Neutrophil (primary cell): ENCODE results near the gene DUSP9.
"Not testable (repeated sequence)": the region's sequence is repeated elsewhere in the genome, so short reads cannot be mapped to it uniquely, and the experiment has no call there.

Experiments used
- H3K27ac ChIP-seq: fragments of 200-600 bp; sonication (generic); 2 replicates; pipeline ENCODE4 v1.5.1; 2016; ENCODE audit warnings: mild to moderate bottlenecking, moderate library complexity
- H3K27me3 ChIP-seq: fragments of 200-600 bp; sonication (generic); 2 replicates; pipeline ENCODE4 v1.6.0; 2016; ENCODE audit warnings: mild to moderate bottlenecking
- H3K36me3 ChIP-seq: fragments of 200-600 bp; sonication (generic); 2 replicates; pipeline ENCODE4 v1.5.1; 2017
- H3K4me1 ChIP-seq, 2 experiments: fragments of 200-600 bp in 1 of 2; sonication (generic) in 1 of 2; 1 replicate in 1 of 2; 2 replicates in 1 of 2; pipeline versions ENCODE4 v1.5.1 to v1.6.1; 2013 to 2016; ENCODE audit warnings: low read depth in 1 of 2, low read length in 1 of 2, mild to moderate bottlenecking in 1 of 2, moderate library complexity in 1 of 2; ENCODE audit not compliant: control insufficient read depth in 1 of 2, insufficient read depth in 1 of 2
- H3K4me3 ChIP-seq, 2 experiments: fragments of 200-600 bp in 1 of 2; sonication (generic) in 1 of 2; 1 replicate in 1 of 2; 2 replicates in 1 of 2; pipeline ENCODE4 v1.5.1; 2013 to 2016; ENCODE audit warnings: low read depth in 1 of 2, low read length in 1 of 2, mild to moderate bottlenecking in 1 of 2, moderate library complexity in 1 of 2
- H3K9me3 ChIP-seq: fragments of 200-600 bp; sonication (generic); 2 replicates; pipeline ENCODE4 v1.5.1; 2016
- CTCF ChIP-seq: fragments of 200-600 bp; sonication (generic); IDR thresholded peaks from 2 replicates; pipeline ENCODE4 v1.5.1; 2016; ENCODE audit warnings: antibody characterized with exemption

Gene DUSP9

GRCh38 chrX:153601511-153602110 lies 45.4 kb upstream of the DUSP9 start:
- H3K27me3 ChIP-seq, result no peaks in the 10 kb centered on the region
- H3K27ac ChIP-seq, result no peak overlapping the region
- H3K4me1 ChIP-seq, result peaks cover 13 to 19% of the 10 kb centered on the region in 2 experiments
- no peak for TF ChIP-seq CTCF
- no peaks in the 10 kb centered on the region for H3K36me3 ChIP-seq
- H3K9me3 ChIP-seq, result no peaks in the 10 kb centered on the region
- no peak overlapping the region for H3K4me3 ChIP-seq

GRCh38 chrX:153602601-153603000 lies 44.4 kb upstream of the DUSP9 start:
- Histone ChIP-seq H3K36me3 (no peaks in the 10 kb centered on the region), H3K27ac (no peak overlapping the region), H3K4me3 (no peak overlapping the region), H3K27me3 (no peaks in the 10 kb centered on the region), H3K9me3 (no peaks in the 10 kb centered on the region), H3K4me1 (peaks cover 13 to 19% of the 10 kb centered on the region in 2 experiments)
- TF ChIP-seq CTCF, result no peak

GRCh38 chrX:153603131-153603656 lies 43.8 kb upstream of the DUSP9 start:
- Histone ChIP-seq H3K9me3 (no peaks in the 10 kb centered on the region), H3K4me1 (peaks cover 8 to 13% of the 10 kb centered on the region in 2 experiments), H3K36me3 (no peaks in the 10 kb centered on the region), H3K4me3 (no peak overlapping the region), H3K27me3 (no peaks in the 10 kb centered on the region), H3K27ac (no peak overlapping the region)
- TF ChIP-seq CTCF, result no peak

GRCh38 chrX:153604666-153605380 lies 42.2 kb upstream of the DUSP9 start:
- not testable (repeated sequence) for H3K4me3 ChIP-seq, H3K4me1 ChIP-seq, H3K36me3 ChIP-seq, H3K27ac ChIP-seq, H3K9me3 ChIP-seq
- peaks cover 15% of the 10 kb centered on the region for H3K27me3 ChIP-seq

- H3K27me3 ChIP-seq, result peaks cover 31% of the 10 kb centered on the region
- no peak overlapping the region for H3K27ac ChIP-seq
- H3K9me3 ChIP-seq, result no peaks in the 10 kb centered on the region
- no peak for TF ChIP-seq CTCF
- peaks cover 0 to 7% of the 10 kb centered on the region in 2 experiments for H3K4me1 ChIP-seq
- H3K36me3 ChIP-seq, result no peaks in the 10 kb centered on the region
- no peak overlapping the region for H3K4me3 ChIP-seq
These were observed 40.5 kb upstream of the DUSP9 start for GRCh38 chrX:153606503-153606902.

GRCh38 chrX:153608376-153608775 lies 38.6 kb upstream of the DUSP9 start:
- no peaks in the 10 kb centered on the region for H3K36me3 ChIP-seq
- H3K27me3 ChIP-seq, result peaks cover 45% of the 10 kb centered on the region
- no peak overlapping the region for H3K4me3 ChIP-seq
- H3K27ac ChIP-seq, result no peak overlapping the region
- TF ChIP-seq CTCF, result no peak
- H3K4me1 ChIP-seq, result peaks cover 0 to 7% of the 10 kb centered on the region in 2 experiments
- no peaks in the 10 kb centered on the region for H3K9me3 ChIP-seq
